Endothelial cell of umbilical vein (primary cell): ENCODE data around the gene ACAD11. TPM values are rescaled to one million over a fixed set of nuclear protein-coding genes. Genes with fewer than 3 reads are reported as not detected.

ENCODE experiments used
- BruUV-seq: library from RNA; stranded (reverse); fragments of 400-500 nt; replicated peaks from 2 replicates; lab custom pipeline; 2021; lab: Mats Ljungman, UMichigan
- CTCF ChIA-PET: fragments of 300-600, 350-600 bp; sonication (Branson Sonifier 250); formaldehyde crosslinking; loops from one replicate; lab custom pipeline; 2021; ENCODE audit warnings: antibody characterized with exemption, inconsistent platforms; lab: Charles Lee
- POLR2A ChIA-PET: fragments of 300-600, 350-600 bp; sonication (Branson Sonifier 250); formaldehyde crosslinking; loops from one replicate; lab custom pipeline; 2021; ENCODE audit warnings: antibody characterized with exemption, inconsistent platforms; lab: Charles Lee
- DNase-seq: peaks from one replicate; pipeline ENCODE4 v3.0.0-alpha.2; 2011; ENCODE audit warnings: low read depth, low spot score
- FAIRE-seq: peaks from 2 replicates; lab custom pipeline; 2011; peaks lifted over from hg19 to GRCh38; lab: Jason Lieb, UNC
- H2AFZ ChIP-seq: 2 replicates; pipeline ENCODE4 v1.6.0; 2012; ENCODE audit warnings: low read depth, low read length, control low read depth, inconsistent platforms
- H3K27ac ChIP-seq: 2 replicates; pipeline ENCODE4 v1.5.1; 2011; ENCODE audit warnings: low read depth, mild to moderate bottlenecking, control low read depth, low read length, moderate library complexity; ENCODE audit not compliant: insufficient read depth
- H3K27me3 ChIP-seq, 2 experiments: 2 replicates each; pipeline versions ENCODE4 v1.6.0 to v1.6.1; 2011; ENCODE audit warnings: low read length in 2 of 2, mixed read lengths in 1 of 2; ENCODE audit not compliant: control insufficient read depth in 2 of 2, insufficient read depth in 2 of 2
- H3K36me3 ChIP-seq, 2 experiments: 2 replicates in 1 of 2; 3 replicates in 1 of 2; pipeline ENCODE4 v1.5.1; 2011; ENCODE audit warnings: low read length in 2 of 2, mild to moderate bottlenecking in 1 of 2, moderate library complexity in 1 of 2; ENCODE audit not compliant: control insufficient read depth in 2 of 2, insufficient read depth in 2 of 2; ENCODE audit errors: extremely low read depth in 1 of 2
- H3K4me1 ChIP-seq: 3 replicates; pipeline ENCODE4 v1.5.1; 2011; ENCODE audit warnings: mild to moderate bottlenecking, low read length; ENCODE audit not compliant: control insufficient read depth, insufficient read depth; ENCODE audit errors: extremely low read depth
- H3K4me2 ChIP-seq: 2 replicates; pipeline ENCODE4 v1.6.1; 2011; ENCODE audit warnings: low read length, control low read depth, mixed read lengths; ENCODE audit not compliant: insufficient read depth
- H3K4me3 ChIP-seq, 3 experiments: fragments of 200-600 bp in 1 of 3; sonication (generic), shearing (Covaris generic) in 1 of 3; replicated peaks in 1 of 3; 2 replicates each; pipeline ENCODE4 v1.5.1; 2011 to 2016; ENCODE audit warnings: control low read depth in 3 of 3, low read length in 3 of 3, mild to moderate bottlenecking in 2 of 3, inconsistent platforms in 1 of 3, low read depth in 1 of 3, moderate library complexity in 1 of 3; ENCODE audit not compliant: insufficient read depth in 1 of 3
- H3K79me2 ChIP-seq: 2 replicates; pipeline ENCODE4 v1.6.0; 2012; ENCODE audit warnings: low read length, inconsistent platforms; ENCODE audit not compliant: control insufficient read depth, insufficient read depth
- H3K9ac ChIP-seq: replicated peaks from 2 replicates; pipeline ENCODE3; 2011; ENCODE audit warnings: low read length, control low read depth; ENCODE audit not compliant: insufficient read depth; ENCODE audit errors: extremely low read depth
- H3K9me1 ChIP-seq: replicated peaks from 3 replicates; pipeline ENCODE4 v1.6.0; 2011; ENCODE audit warnings: mild to moderate bottlenecking, low read length; ENCODE audit not compliant: control insufficient read depth, insufficient read depth; ENCODE audit errors: extremely low read depth
- H3K9me3 ChIP-seq: replicated peaks from 2 replicates; pipeline ENCODE4 v1.5.1; 2012; ENCODE audit warnings: low read length, inconsistent platforms; ENCODE audit not compliant: control insufficient read depth, insufficient read depth
- H4K20me1 ChIP-seq: replicated peaks from 2 replicates; pipeline ENCODE3; 2011; ENCODE audit warnings: mild to moderate bottlenecking, low read length; ENCODE audit not compliant: control insufficient read depth, insufficient read depth; ENCODE audit errors: extremely low read depth
- CTCF ChIP-seq, 2 donors: IDR thresholded peaks; 1 replicate in 1 of 2; 2 replicates in 1 of 2; pipeline ENCODE4 v1.5.1; 2011; ENCODE audit warnings: low read length in 2 of 2, mild to moderate bottlenecking in 2 of 2, moderate library complexity in 2 of 2, control low read depth in 1 of 2, inconsistent platforms in 1 of 2, low read depth in 1 of 2; ENCODE audit not compliant: insufficient read depth in 1 of 2; ENCODE audit errors: extremely low read depth in 1 of 2
- EZH2 ChIP-seq: IDR thresholded peaks from 2 replicates; pipeline ENCODE4 v1.6.1; 2012; ENCODE audit warnings: borderline replicate concordance, low read depth, mild to moderate bottlenecking, moderate library complexity, low read length, inconsistent platforms; ENCODE audit not compliant: severe bottlenecking
- FOS ChIP-seq: IDR thresholded peaks from 2 replicates; pipeline ENCODE4 v1.6.1; 2011; ENCODE audit warnings: mild to moderate bottlenecking, low read length, moderate library complexity, borderline replicate concordance; ENCODE audit not compliant: insufficient read depth
- GATA2 ChIP-seq: IDR thresholded peaks from 2 replicates; pipeline ENCODE4 v1.7.0; 2011; ENCODE audit warnings: low read depth, mild to moderate bottlenecking, moderate library complexity, mixed read lengths, low read length; ENCODE audit not compliant: insufficient read length, insufficient read depth
- JUN ChIP-seq: IDR thresholded peaks from 2 replicates; pipeline ENCODE4 v1.6.1; 2011; ENCODE audit warnings: borderline replicate concordance, low read depth; ENCODE audit not compliant: insufficient read length, insufficient read depth
- MYC ChIP-seq: IDR thresholded peaks from one replicate; pipeline ENCODE4 v1.6.1; 2011; ENCODE audit warnings: mild to moderate bottlenecking, low read depth, low read length
- POLR2A ChIP-seq: IDR thresholded peaks from 2 replicates; pipeline ENCODE4 v1.6.1; 2012; ENCODE audit warnings: low read depth, mild to moderate bottlenecking, control low read depth, low read length
- POLR2AphosphoS5 ChIP-seq: IDR thresholded peaks from 2 replicates; pipeline ENCODE4 v1.6.1; 2012; ENCODE audit warnings: low read depth, mild to moderate bottlenecking, control low read depth, low read length, moderate library complexity; ENCODE audit not compliant: insufficient read depth
- dilution Hi-C: fragments of 300-500 bp; cut with MboI; formaldehyde crosslinking; loops from one replicate; pipeline ENCODE4 v1.15.0; 2019; ENCODE audit warnings: low sequenced_read_pairs; ENCODE audit not compliant: extremely low pct_ligation_motif_present
- intact Hi-C: fragments of 100-400 bp; cut with micrococcal nuclease; formaldehyde crosslinking; loops from one replicate; pipeline ENCODE4 v1.10.0; 2022
- polyA plus RNA-seq, 4 experiments: library from polyadenylated mRNA; depleted of rRNA in 3 of 4; stranded (reverse) in 3 of 4; unstranded in 1 of 4; fragments of >200 nt; gene quantifications; 2 replicates each; pipeline versions ENCODE4 v1.2.1 to v1.2.3, GENCODE V29; 2011 to 2012; ENCODE audit warnings: missing spikeins in 1 of 4
- total RNA-seq: library from RNA; stranded (reverse); gene quantifications from 2 replicates; pipeline ENCODE4 v1.2.3, GENCODE V29; 2021
- TF ChIP-seq, protein P1 (sequence below): IDR thresholded peaks from 2 replicates; pipeline ENCODE4 v1.6.1; 2011; ENCODE audit not compliant: insufficient read depth, insufficient read length

Gene ACAD11
- total and polyA plus RNA-seq, 2 donors (not counting 3 experiments of a cell fraction or from before 2014, with no cell fraction given) = 9.6 to 17.9 TPM

DNA sequence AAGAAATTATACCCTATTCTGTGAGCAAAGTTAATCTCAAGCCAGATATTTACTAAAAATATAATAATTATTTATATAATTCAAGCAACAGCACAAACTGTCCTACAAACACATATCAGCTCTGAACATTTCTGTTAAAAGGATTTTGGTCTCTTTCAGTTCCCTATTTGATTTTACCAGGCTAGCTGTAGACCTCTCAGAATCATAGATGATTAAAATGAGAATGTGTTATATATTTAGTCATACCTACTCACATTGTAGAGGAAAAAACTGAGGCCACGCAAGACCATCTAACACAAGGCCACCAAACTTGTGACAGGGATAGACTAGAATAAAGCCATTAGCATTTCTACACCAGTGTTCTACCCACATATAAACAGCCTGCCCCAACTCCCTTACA, 34.0 kb downstream of the ACAD11 start:
- DNase-seq = no peak
- Histone ChIP-seq H3K27me3 (no peaks in the 10 kb centered on the region), H3K9ac (no peak overlapping the region), H3K9me1 (no peaks in the 10 kb centered on the region), H3K36me3 (peaks cover 0 to 2% of the 10 kb centered on the region in 2 experiments), H3K4me1 (peaks cover 40% of the 10 kb centered on the region), H3K9me3 (no peaks in the 10 kb centered on the region), H4K20me1 (no peaks in the 10 kb centered on the region), H2AFZ (no peak overlapping the region), H3K4me3 (no peak overlapping the region), H3K27ac (no peak overlapping the region), H3K4me2 (no peak overlapping the region), H3K79me2 (no peaks in the 10 kb centered on the region)
- BruUV-seq = no TSS peak
- intact Hi-C loops = no loop called here
- no peak for TF ChIP-seq MYC
- no peak for TF ChIP-seq GATA2
- TF ChIP-seq, protein P1, sequence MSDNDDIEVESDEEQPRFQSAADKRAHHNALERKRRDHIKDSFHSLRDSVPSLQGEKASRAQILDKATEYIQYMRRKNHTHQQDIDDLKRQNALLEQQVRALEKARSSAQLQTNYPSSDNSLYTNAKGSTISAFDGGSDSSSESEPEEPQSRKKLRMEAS = no peak
- TF ChIP-seq POLR2A = no peak
- no peak for TF ChIP-seq CTCF (IDR thresholded peaks at IDR 0.05; ENCODE audit: extremely low read depth in 1 of 2, insufficient read depth in 1 of 2, low read depth in 1 of 2, low read length in 2 of 2)
- TF ChIP-seq JUN = no peak
- TF ChIP-seq EZH2 = no peak
- no peak for TF ChIP-seq POLR2AphosphoS5
- TF ChIP-seq FOS = no peak
- ChIA-PET CTCF (interaction anchor here (0.8 to 2.2 kb wide), 3 partner anchors 17 to 89 kb away, joined by 3 to 12 read pairs (median 5); no protein-coding TSS in a partner anchor), POLR2A (no interaction called here)
- no peak for FAIRE-seq
- dilution Hi-C loops = loop anchor here (25.0 kb wide), 1 partner anchor 88 kb away; no protein-coding TSS in a partner anchor
